HG03139 (cell line): Measurements from ENCODE around the gene CLPTM1L.
"Not testable (repeated sequence)": the region's sequence is repeated elsewhere in the genome, so short reads cannot be mapped to it uniquely, and the experiment has no call there.

Experiments used
- ATAC-seq: cut with Tn5 transposase; IDR thresholded peaks from one replicate; pipeline ENCODE4 v1.9.1; 2021; ENCODE audit not compliant: unreplicated experiment

CLPTM1L gene

GRCh38 chr5:1360367-1360766 lies 15.5 kb upstream of the CLPTM1L start:
- ATAC-seq, result not testable (repeated sequence)

GRCh38 chr5:1359713-1360112 lies 14.8 kb upstream of the CLPTM1L start:
- no peak for ATAC-seq

GRCh38 chr5:1359031-1359645 lies 14.2 kb upstream of the CLPTM1L start:
- no peak for ATAC-seq

- no peak for ATAC-seq
Observed at GRCh38 chr5:1358726-1359025, 13.8 kb upstream of the CLPTM1L start.

DNA sequence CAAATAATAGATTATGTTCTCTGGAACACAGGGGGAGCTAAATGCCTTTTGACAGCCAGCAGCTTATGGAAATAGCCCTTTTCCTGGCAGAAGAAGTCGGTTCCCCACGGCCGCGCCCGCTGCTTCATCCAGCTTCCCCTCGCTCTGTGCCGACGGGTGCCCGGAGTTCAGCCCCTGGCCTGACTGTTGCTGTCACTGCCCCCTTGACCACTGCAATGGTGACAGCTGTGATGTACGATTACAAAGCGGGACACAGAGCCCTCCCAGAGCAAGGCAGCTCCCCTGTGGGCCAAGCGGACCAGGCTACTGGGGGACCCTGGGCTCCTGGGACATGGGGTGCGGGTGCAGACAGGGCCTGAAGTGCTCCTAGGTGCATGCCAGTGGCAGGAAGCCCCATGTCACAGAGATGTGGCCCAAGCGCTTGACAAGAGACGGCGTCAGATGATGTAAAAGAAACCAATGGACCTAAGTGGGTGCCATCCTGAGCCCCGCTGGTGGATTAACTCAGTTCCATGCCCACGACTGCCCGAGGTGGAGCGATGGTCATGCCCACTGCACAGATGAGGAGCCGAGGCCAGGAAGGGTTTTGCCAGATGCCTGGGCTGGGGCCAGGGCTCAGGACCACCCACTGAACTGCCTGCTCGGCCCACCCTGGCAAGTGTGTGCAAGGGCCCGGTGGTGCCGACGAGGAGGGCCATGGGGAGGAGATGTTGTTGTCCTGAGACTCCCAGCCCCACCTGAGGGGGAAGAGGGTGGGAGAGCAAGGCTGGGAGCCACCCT lies 13.2 kb upstream of the CLPTM1L start:
- ATAC-seq, result no peak

DNA sequence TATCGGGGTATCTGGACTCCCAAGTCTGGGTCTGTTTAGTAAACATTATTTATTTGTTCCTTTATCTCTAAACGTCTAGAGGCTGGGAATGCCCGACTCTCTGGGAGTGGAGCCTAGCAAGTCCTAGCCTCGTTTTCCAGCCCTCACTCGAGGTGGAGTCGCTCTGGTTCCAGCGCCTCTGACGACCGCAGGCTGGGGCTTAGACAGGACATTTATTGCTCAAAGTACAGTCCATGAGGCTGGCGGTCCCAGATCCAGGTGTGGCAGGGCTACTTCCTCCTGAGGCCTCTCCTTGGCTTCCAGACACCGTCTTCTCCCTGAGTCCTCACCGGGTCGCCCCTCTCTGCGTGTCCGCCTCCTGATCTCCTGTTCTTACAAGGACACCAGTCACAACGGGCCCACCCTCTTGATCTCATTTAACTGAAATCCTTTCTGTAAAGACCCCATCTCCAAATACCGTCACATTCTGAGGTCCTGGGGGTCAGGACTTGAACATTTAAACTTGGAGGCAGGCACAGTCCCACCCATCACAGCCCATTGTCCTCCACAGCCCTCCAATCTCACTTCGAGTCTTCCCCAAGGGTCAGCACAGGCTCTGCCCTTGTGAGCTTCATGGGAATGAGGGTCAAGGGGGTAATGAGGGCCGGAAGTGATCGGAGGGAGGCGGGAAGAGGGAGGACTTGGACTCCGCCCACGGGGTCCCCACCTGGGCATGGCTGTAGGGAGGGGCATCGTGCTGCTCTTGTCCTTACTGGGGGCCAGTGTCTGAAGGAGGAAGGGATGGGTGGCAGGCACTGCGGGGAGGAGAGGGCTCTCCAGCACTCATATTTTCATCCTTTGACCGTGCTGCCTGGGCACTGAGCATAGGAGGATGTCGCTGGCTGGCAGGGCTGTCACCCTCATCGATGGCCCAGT lies 12.2 kb upstream of the CLPTM1L start:
- no peak for ATAC-seq

GRCh38 chr5:1354576-1354975 lies 9.7 kb upstream of the CLPTM1L start:
- ATAC-seq, result no peak

DNA sequence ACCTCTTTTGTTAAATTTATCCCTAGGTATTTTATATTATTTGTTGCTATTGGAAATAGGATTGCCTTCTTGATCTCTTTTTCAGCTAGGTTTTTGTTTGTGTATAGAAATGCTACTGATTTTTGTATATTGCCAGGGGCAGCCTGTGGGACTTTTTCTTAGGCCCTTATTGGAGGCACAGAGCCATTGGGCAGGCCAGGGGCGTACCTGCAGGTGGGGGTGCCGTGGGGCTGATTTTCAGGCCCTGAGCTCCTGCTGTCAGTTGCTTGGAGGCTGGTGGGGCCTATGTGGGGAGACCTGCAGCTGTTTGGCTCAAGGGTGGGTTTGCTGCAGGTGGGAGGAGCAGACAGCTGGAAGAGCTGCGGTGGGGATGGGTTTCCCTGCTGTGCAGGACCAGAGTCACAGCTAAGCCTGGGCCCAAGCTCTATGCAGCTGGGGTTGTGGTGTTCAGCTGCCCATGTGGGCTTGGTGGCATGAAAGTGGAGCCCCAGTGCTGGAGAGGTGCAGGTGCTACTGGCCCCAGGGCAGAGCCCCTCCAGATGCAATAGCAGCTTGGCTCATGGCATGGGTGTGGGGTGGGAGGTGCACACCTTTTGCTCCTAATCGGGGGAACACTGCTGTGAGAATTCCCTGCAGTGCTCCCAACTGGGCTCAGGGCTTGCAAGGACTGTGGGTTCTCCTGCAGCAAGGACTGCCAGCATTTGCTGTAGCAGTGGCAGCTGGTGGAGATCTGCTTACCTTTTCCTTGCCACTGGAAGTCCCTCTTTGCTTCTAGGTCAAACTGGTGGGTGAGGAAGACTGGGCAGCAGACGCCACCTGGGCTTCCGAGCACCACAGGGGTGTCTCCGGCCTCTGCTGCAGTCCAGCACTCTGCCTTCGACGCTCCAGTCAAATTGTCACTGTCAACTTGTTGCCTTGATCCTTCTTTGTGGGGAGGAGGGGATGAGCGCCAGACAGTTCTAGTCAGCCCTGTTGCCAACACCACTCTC lies 7.6 kb upstream of the CLPTM1L start:
- no peak for ATAC-seq

- ATAC-seq, result no peak
Observed at GRCh38 chr5:1351156-1351555, 6.3 kb upstream of the CLPTM1L start.

DNA sequence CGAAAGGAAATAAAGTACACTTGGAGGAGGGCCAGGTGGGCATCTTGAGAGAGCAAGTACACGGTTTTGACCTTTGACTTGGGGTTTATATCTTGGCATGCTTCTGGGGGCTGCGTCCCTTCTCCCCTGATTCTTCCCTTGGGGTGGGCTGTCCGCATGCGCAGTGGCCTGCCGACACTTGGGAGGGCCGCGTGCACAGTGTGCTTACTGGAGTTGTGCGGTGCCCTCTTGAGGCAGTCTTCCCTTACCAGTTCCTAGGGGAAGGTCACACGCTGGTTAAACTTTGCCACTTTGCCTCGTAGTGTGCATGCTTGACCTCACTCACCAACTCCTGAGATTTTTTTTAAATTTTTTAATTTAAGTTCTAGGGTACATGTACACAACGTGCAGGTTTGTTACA lies 4.3 kb upstream of the CLPTM1L start:
- ATAC-seq, result no peak

DNA sequence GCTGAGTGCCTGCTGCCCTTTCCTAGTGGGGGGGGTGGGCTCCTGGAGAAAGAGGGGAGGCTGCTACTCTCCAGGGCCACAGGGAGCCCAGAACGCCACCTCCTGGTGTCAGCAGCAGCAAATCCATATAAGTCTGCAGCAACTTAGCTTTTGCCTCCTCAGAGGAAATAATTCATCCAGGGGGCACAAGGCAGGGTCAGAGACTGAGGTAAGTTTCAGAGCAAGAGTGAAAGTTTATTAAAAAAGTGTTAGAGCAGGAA lies 4.0 kb upstream of the CLPTM1L start:
- ATAC-seq, result no peak

DNA sequence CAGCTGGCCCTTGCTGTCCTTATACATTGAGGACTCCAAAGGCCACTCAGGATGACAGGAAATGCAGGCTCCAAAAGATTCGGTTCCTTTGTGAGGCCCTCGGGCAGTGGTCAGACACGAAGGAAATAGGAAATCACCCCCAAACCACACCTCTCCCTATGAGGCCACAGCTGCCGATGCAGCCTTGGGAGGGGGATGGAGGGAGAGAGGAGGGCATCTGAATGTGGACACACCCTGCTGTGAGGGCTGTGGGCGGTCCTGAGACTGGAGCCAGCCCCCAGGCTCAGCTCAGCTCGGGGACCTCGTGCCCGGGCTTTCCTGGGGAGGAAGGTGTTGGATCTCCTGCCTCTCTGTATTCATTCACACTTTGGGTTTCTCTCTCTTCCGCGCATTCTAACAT lies 2.7 kb upstream of the CLPTM1L start:
- ATAC-seq, result no peak

GRCh38 chr5:1346627-1347440 lies 1.9 kb upstream of the CLPTM1L start:
- no peak for ATAC-seq

- ATAC-seq, result no peak
Observed at GRCh38 chr5:1345876-1346626, 1.2 kb upstream of the CLPTM1L start.

GRCh38 chr5:1343931-1344901 lies 683 bp downstream of the CLPTM1L start:
- ATAC-seq, result peak; percentile 8

DNA sequence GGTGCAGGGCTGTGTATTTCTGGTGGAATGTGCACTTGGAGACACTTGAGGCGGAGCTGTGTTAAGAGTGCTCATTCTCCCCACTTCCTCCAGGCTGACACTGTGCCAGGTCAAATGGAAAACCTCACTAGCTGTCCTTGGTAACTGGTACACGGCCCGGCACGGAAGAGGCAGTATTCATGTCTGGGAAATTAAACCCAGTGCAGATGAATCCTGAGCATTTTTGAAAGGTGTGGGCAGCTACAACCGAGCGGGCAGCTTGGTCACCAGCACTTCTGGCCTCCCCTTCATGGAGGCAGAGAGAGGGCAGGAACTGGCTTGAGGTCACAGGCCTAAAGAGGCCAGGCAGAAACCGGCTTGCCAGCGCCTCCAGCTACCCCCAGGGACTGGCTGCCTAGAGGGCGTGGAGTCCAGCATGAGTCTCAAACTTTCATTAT lies 1.6 kb downstream of the CLPTM1L start:
- ATAC-seq, result no peak

- not testable (repeated sequence) for ATAC-seq
Observed at GRCh38 chr5:1342711-1343110, 2.2 kb downstream of the CLPTM1L start.

GRCh38 chr5:1342268-1342667 lies 2.6 kb downstream of the CLPTM1L start:
- ATAC-seq, result no peak
